GM18505 (cell line): ENCODE data around the gene PLEKHG2.

Experiments used
- ATAC-seq: cut with Tn5 transposase; IDR thresholded peaks from one replicate; pipeline ENCODE4 v1.9.1; 2021; ENCODE audit not compliant: unreplicated experiment
- POLR2A ChIP-seq: IDR thresholded peaks from 4 replicates; pipeline ENCODE4 v1.6.1; 2011; ENCODE audit warnings: borderline replicate concordance; ENCODE audit not compliant: insufficient read depth, insufficient read length; ENCODE audit errors: extremely low read depth

PLEKHG2 gene

DNA sequence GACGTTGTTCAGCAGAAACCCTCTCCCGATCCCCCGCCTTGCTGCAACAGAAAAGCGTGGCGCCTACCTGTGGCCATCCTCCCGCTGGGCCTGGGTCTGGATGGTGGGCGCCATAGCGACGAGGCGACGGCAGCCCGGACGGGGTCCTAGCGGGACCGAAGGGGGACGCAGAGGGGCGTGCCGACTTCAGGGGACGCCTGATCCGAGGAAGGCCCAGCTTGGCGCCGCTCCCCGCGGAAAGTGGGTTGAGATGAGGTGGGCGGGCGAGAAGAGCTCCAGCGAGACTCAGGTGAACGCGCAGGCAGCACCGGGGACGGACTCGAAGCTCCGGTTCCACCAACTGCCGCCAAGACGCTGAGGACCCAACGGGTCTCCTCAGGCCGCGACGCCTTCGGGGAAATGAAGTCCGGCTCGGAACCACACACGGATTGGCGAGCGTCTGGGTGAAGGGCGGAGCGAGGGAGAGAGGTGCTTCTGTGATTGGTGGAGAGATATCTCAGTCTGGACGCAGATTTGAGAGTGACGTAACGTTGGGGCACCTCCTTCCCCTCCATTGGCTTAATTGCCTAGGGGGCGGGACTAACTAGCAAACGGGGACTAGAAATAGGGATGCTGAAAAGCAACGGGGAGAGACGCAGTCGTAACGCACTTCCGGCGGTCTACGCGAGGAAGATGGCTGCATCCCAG is 21.6 kb upstream of the PLEKHG2 start, which contains the start of the genes MED29 and PAF1:
Gene MED29, plus strand, starts transcription at position 628 of the 687 bp plus-strand sequence. Its CDS starts 45 bp downstream, at position 673.
Gene PAF1, minus strand, starts transcription at position 356 of the 687 bp plus-strand sequence. Its CDS starts 242 bp downstream, at position 114.
- ATAC-seq: peak; percentile 83
- peak; percentile 98 for TF ChIP-seq POLR2A

- peak; percentile 40 for TF ChIP-seq POLR2A
- peak; percentile 37 for ATAC-seq
Observed at GRCh38 chr19:39397360-39398296, 14.8 kb upstream of the PLEKHG2 start.

DNA sequence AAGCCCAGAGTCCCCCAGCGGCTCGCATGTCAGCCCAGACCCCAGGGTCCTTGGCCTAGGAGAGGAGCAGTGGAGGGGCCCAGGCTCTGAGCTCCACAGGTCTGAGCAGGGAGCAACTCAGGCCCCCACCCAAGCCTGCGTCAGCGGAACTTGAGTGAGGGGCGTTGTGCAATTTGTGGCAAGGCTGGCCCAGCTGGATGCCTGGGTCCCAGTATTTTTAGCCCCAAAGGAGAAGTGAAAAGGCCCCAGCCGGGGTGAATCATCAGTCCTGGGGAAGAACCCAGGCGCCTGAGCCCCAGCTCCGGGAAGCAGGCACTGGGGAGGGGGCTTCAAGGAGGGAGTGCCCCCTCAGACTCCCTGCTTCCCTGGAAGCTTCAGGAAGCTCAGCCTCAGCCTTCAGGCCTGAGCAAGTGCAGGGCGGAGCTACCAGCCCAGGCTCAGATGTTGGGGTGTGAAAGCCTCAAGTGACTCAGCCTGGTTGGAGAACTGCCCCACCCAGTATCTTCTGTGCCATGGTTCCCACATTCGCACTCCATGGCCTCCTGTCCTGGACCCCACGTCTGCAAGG is 14.1 kb upstream of the PLEKHG2 start:
- no peak for ATAC-seq
- peak; percentile 46 for TF ChIP-seq POLR2A

DNA sequence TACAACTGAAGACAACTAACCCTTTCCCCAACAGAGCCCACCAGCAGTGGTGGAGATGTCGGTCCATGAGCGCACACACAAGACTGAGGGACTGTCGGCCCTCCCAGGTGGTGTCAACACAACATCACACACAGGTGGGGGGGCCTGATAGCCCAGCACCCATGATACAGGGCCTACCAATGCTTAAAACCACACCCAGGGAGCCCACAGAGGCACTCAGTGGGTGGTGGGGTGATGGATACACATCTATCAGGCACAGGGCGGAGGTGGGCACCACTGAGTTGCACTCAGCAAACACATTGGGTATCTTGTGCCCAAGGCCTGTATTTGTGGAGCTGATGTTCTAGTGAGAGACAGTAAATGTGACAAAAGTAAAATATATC is 12.8 kb upstream of the PLEKHG2 start:
- TF ChIP-seq POLR2A: no peak
- ATAC-seq: no peak

DNA sequence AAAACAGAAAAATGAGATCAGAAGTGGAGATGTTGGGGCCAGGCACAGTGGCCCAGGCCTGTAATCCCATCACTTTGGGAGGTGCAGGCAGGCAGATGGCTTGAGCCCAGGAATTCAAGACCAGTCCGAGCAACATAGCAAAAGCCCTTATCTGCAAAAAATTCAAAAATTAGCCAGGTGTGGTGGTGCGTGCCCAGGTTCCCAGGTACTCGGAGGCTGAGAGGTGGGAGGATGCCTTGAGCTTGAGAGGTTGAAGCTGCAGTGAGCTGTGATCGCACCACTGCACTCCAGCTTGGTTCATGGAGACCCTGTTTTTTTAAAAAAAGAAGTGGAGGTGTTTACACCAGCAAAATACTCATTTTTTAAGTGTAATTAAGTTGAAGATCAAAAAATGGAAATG is 12.4 kb upstream of the PLEKHG2 start:
- no peak for TF ChIP-seq POLR2A
- no peak for ATAC-seq

DNA sequence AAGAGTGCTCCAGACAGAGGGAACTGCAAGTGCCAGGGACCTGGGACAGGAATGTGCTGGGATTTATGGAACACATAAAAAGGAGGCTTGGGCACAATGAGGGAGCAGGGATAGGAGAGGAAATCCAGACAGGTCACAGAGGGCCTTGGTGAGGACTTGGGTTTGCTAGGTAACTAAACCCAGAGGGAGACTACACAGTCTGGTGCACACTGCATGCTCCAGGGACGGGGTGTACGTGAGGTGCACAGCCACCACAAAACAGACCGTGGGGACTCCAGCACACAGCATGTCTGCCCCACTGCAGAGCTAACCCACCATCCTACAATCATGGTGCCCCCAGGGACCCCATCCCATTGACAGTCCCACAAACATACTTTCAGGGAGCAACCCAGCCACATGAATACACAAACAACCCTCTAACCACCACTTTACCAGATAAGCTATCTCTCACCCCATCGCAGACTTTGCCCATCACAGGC is 11.4 kb upstream of the PLEKHG2 start:
- no peak for ATAC-seq
- TF ChIP-seq POLR2A: no peak

DNA sequence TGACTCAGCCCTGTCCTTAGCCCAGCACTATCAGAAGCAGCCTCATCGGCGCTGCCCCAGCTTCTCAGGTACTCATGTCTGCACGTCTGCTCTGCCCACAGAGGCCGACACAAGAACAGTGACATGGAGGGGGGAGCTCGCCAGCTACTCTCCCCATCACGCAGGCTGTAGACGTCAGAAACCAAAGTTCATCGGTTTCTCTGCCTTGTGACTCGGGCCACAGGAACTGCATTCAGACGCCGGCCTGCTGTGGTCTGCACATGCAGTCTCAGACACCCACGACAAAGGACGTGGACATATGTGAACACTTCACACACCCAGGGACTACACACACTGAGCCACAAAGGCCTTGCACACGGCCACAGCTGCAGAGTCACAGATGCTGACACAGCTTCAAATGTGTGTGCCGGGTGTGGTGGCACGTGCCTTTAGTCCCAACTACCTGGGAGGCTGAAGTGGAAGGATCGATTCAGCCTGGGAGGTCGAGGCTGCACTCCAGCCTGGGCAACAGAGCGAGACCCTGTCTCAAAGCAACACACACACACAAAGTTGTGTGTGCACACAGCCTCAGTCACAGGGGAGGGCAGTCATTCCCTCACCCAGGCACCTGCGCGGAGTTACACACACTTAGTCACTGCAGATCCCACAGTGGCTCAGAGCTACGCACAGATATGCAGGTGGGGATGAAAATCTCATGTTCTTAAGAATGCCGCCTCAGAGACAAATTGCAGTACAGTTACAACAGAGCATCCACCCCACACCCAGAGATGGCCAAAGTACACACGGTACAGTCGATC is 10.7 kb upstream of the PLEKHG2 start:
- peak; percentile 71 for TF ChIP-seq POLR2A
- peak; percentile 1 for ATAC-seq

DNA sequence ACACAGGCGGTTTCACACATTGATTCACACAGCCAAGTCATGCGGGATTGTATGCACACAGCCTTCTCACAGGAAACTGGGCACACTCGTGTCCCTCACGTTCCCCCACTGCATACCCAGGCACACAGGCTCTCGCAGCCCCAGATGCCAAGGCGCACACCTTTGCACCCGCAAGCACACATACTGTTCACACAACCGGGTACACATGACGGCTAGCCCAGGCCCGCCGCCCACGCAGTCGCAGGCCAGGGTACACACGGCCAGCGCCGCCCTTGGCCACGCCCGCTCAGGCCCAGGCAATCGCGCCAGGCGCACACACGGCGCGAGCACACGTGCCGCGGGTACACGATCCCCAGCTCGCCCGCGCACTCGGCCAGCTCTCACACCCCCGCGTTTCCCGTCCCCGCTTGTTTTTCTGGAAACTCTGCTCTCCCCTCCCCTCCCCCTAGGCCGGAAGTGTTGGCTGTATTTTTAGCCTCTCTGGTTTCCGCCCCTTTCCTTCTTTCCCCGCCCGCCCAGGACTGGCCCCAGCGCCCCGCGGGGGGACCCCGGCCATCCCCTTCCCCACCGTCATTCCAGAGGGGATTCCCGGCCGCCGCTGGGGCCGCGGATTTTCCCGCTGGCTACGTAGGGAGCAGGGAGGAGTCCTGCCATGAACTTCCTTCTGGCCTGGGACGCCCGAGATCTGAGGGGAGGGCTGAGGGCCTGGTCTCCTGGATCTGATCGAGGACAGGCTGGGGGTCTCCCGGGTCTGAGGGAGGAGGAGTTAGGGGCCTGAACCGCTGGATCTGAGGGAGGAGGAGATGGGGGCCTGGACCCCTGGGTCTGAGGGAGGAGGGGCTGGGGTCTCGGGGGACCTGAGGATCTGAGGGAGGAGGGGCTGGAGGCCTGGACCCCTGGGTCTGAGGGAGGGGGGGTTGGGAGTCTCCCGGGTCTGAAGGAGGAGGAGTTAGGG is 9.8 kb upstream of the PLEKHG2 start:
- TF ChIP-seq POLR2A: peak; percentile 34
- ATAC-seq: peak; percentile 31

DNA sequence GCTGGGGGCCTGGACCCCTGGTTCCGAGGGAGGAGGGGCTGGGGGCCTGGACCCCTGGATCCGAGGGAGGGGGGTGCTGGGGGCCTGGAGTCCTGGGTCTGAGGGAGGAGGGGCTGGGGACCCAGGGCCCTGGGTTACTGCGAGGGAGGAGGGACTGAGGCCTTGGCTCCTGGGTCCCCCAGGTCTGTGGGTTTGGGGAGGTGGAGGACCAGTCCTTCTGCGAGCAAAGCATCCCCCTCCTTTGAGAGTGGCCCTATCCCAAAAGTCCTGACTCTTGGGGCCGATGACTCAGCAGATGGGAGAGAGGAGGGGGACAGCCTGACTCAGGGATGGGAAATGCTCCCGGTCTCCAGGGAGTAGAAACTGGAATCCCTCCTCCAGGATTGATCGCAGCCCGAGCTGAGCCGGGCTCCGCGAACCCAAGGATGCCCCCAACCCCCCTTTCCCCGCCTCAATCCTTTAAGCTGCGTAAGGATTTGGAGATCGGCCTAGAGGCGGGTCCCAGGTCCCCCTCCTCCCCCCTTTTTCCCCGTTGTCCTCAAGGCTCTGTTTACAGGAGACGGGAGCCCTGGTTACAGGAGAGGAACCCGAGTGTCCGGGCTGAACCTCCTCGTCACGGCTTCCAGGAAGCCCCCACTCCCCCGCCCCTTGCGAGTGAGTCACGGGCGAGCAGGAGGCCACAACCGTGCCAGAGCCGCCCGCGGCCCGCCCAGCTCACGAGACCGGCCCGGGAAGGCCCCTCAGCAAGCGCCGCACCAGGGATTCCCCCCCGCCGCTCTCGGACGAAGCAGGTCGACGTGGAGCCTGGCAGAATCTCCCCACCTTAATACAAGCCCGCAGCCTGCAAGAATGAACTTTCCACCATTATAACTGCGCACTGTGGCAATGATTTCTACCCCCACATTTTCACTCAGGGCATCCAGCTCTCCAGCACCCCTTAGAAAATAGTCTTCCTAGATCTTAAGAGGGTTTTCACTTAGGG is 8.8 kb upstream of the PLEKHG2 start:
- ATAC-seq: peak; percentile 30
- TF ChIP-seq POLR2A: peak; percentile 61

DNA sequence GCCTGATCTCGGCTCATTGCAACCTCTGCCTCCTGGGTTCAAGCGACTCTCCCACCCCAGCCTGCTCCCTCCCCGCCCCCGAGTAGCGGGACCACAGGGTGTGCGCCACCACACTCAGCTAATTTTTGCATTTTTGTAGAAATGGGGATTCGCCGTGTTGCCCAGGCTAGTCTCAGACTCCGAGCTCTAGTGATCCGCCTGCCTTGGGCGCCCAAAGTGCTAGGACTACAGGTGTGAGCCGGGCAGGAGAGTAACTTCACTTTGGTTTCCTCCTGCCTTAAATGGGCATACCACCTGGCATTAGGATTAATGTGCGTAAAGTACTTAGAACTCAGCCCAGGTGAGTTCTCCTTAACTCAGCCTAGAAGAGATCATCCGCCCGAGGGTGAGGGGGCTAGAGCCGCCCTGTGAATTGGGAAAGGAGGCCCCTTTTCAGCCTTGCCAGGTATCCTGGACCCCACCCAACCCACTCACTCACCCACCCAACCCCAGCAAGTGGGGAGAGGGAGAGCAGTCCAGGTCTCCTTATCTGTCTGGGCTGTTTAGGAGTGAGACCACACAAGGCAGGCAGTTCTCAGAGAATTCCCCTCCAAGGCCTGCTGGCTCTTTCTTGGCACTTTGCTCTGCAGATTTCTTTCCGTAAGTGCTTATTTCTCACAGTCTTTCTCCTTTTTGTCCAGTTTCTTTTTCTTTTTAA is 7.1 kb upstream of the PLEKHG2 start:
- no peak for TF ChIP-seq POLR2A
- ATAC-seq: no peak
